Right lobe of liver (tissue), 4 donors: ENCODE data around the gene GPR3.

Experiments used
- CTCF ChIP-seq, 4 donors: fragments of 200-600 bp in 3 of 4; fragments of 450-650 bp in 1 of 4; IDR thresholded peaks; one replicate each; pipeline versions ENCODE4 v1.5.1 to v1.8.0; 2016 to 2022; ENCODE audit warnings: antibody characterized with exemption in 4 of 4, mild to moderate bottlenecking in 2 of 4
- POLR2A ChIP-seq: fragments of 450-650 bp; IDR thresholded peaks from one replicate; pipeline ENCODE4 v1.6.1; 2017; ENCODE audit warnings: antibody characterized with exemption, mild to moderate bottlenecking
- donor health status: DM: no; HTN: no; CAD: no.
- donor health status: DM: no; HTN: no; CAD: no.
- donor health status: DM: no; HTN: yes; CAD: no.

DNA sequence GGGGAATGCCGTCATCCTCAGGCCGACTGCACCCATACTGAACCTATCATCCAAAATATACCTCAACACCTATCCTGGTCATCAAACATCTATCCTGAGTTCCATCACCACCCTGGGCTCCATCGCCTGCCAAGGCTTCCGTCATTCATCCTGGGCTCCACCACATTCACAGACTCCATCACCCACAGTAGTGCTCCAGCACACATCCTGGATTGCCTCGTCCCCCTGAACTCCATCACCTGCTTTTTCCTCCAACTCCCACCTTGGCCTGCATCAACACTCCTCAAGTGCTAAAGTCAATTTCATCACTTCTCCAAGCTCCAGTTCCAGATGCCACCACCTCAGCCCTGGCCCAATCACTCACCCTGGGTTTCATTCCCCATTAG lies 33.5 kb upstream of the GPR3 start:
- no peak for TF ChIP-seq CTCF (IDR thresholded peaks at IDR 0.05)
- no peak for TF ChIP-seq POLR2A
